GM21381 (cell line): ENCODE data around the gene RAB44.
A peak's percentile ranks its signal among the peaks of the same experiment; 100 is the strongest.

ENCODE experiments used
- ATAC-seq: cut with Tn5 transposase; IDR thresholded peaks from one replicate; pipeline ENCODE4 v1.9.1; 2021; ENCODE audit warnings: mild to moderate bottlenecking, moderate library complexity; ENCODE audit not compliant: unreplicated experiment

Gene RAB44

GRCh38 chr6:36668591-36668990 is 29.0 kb upstream of the RAB44 start:
- ATAC-seq: no peak

DNA sequence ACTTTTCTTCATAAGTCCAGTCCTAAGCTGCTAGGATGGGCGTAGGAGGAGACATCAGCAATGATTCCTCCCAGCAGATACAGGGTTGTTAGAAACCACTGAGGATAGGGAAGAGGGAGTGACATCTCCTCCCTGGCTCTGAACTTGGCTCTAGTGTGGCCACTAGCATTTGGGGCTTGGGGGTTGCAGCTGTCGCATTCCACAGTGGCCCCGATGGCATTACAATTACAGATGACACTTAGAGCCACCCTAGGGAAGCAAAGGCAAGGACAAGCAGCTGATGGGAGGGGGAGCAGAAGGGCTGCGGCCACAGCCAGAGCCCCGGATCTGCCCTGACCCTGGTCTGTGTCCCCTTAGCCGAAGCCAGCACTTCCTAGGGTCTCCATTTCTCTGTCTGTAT is 28.6 kb upstream of the RAB44 start:
- no peak for ATAC-seq

- ATAC-seq: no peak
Measured at GRCh38 chr6:36670271-36670670, 27.4 kb upstream of the RAB44 start.

DNA sequence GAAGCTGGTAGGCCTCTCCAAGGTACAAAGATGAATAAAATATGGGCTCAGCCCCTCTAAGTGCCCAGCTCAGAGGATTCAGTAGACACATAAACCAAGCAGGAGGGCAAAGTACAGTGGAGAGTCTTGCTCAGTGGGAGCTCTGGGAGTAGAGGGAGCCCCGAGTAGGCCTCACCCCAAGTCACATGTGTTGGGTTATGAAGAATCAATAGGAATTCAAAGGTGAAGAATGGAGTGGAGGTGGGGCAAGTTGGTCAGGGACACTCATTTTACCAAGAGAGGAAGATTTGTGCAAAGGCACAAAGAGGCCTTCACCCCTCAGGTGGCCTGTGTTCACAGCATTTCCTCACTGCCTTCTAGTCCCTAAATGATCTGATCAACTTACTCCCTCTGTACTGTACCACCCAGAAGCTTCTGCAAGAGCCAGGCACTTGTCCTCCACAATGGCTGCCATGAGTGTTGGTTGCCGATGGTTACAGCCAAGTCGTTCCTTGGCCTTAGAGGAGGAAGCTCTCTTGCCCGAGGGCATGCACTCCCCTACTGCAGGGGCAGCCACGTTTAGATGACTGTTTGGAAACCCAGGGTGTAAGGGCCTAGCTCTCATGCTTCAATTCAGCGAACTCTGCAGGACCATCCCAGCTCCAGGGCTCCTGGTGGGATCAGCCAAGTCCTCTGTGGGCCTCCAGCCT is 25.8 kb upstream of the RAB44 start:
- no peak for ATAC-seq

GRCh38 chr6:36673882-36674281 is 23.7 kb upstream of the RAB44 start:
- no peak for ATAC-seq

- no peak for ATAC-seq
Measured at GRCh38 chr6:36674942-36675341, 22.7 kb upstream of the RAB44 start.

DNA sequence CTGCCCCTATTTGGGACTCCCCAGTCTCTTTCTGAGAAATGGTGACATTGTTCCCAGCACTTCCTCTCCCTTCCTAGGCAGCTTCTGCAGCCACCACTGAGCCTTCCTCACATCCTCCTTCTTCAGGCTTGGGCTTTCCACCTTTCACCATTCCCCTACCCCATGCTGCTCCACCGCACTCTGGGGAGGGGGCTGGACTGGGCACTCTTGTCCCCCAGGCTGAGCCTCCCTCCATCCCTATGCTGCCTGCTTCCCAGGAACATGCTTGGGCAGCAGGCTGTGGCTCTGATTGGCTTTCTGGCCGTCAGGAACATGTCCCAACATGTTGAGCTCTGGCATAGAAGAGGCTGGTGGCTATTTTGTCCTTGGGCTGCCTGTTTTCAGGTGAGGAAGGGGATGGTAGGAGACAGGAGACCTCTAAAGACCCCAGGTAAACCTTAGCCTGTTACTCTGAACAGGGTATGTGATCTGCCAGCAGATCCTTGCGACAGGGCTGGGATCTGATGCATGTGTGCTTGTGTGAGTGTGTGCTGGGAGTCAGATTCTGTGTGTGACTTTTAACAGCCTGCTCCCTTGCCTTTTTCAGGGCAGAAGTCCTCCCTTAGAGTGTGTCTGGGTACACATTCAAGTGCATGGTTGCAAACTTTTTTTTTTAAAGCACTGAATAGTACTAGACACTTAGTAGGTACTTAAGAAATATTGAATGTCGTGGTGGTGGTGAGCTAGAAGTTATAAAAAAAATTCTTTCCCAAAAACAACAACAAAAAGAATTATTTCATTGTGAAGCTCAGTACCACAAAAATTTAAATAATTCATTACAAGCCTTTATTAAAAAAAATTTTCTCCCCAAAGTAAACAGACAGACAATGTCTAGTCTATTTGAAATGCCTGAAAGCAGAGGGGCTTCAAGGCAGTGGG is 21.2 kb upstream of the RAB44 start:
- no peak for ATAC-seq

DNA sequence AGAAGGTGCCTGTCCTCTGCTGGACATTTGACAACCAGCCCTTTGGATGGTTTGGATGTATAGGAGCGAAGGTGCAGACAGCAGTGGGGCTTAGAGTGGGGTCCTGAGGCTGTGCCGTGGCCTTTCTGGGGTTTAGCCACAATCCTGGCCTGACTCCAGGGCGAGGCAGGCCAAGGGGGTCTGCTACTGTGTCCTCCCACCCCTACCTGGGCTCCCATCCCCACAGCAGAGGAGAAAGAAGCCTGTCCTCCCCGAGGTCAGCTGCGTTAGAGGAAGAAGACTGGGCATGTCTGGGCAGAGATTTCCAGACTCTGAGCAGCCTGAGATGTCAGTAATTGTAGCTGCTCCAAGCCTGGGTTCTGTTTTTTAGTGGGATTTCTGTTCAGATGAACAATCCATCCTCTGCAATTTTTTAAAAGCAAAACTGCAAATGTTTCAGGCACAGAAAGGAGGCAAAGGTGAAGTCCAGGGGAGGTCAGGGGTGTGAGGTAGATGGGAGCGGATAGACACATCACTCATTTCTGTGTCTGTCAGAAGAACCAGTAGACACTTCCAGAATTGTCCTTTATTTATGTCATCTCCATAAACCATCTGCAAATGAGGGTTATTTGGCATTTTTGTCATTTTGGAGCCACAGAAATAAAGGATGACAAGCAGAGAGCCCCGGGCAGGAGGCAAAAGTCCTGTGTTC is 20.4 kb upstream of the RAB44 start:
- no peak for ATAC-seq

GRCh38 chr6:36677753-36678487 is 19.7 kb upstream of the RAB44 start:
- ATAC-seq: no peak

GRCh38 chr6:36678488-36679042 is 19.1 kb upstream of the RAB44 start, which contains the start of gene CDKN1A:
Gene CDKN1A (plus strand): TSS chr6:36678714. CDS start chr6:36684102, 5,388 bp downstream.
- peak; percentile 46 for ATAC-seq

DNA sequence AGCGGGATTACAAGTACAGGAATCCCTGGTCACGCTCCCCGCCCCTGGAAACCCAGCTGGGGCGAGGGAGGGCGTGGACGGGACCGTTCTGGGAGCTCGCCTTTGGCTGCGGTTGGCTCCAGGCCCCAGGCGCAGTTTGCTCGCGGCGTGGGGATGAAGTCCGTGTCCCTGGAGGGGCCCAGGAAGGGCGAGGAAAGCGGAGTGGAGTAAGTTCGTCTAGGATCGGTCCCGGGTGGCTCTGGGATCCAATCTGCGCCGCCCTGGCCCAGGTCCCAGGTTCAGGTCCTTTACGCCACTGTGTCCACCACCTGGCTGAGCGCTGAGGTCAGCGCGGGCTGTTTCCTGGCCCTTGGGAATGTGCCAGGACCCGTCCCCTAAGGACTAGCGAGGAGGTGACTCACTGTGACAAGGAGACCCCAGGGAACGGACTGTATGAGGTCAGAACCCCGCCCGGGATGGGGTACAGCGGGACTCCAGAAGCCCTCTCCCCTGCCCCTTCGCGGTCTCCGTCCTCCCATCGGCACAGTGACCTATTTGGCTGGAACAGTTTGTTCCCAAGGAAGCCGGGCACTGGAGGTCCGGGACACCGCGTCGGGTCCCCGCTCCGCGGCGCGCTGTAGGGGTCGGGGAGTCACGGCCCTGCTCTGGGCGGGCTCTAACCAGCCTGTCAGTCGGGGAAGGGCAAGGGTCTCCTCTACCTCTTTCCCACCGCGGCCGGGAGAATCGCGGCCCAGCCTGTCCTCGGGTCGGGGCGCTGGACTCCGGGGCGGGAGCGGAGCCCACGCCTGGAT is 18.4 kb upstream of the RAB44 start:
- no peak for ATAC-seq

- no peak for ATAC-seq
Measured at GRCh38 chr6:36682328-36683144, 15.1 kb upstream of the RAB44 start.

DNA sequence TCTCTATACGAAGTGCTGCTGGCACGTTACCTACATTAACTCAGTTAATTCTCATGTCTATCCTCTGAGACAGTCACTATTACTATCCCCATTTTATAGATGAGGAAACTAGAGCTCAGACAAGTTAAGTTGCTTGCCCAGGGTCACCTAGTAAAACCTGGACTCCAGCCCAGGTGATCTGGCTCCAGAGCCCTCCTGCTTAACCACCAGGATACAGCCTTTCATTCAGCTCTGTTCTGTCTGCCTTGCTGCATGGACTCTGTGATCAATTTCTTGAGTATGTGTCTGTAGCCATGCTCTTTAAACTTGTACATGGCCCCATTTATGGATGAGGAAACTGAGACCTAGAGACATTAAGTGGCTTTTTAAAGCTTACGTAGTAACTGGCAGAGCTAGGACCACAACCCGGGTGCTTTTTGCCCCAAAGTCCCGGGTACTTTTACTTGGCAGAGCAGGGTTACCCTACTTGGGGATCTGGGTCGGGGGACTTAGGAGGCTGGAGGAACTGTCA is 14.4 kb upstream of the RAB44 start:
- ATAC-seq: no peak

DNA sequence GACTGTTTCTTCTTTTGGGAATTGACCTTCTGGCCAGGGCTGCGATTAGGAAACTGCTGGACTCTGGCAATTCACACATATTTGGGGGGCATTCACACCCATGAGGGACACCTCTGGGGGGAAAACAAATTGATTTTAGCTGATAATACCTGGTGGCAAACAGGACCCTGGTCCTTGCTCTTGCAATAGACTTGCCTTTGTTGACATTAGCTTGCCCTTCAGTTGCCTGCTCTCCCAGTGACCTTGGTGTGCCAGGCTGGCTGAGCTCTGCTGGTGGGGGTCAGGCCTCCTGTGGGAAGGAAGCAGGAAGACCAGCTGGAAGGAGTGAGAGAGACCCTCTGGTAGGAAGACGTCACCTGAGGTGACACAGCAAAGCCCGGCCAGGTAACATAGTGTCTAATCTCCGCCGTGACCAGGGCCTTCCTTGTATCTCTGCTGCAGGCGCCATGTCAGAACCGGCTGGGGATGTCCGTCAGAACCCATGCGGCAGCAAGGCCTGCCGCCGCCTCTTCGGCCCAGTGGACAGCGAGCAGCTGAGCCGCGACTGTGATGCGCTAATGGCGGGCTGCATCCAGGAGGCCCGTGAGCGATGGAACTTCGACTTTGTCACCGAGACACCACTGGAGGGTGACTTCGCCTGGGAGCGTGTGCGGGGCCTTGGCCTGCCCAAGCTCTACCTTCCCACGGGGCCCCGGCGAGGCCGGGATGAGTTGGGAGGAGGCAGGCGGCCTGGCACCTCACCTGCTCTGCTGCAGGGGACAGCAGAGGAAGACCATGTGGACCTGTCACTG is 13.8 kb upstream of the RAB44 start:
- ATAC-seq: no peak

DNA sequence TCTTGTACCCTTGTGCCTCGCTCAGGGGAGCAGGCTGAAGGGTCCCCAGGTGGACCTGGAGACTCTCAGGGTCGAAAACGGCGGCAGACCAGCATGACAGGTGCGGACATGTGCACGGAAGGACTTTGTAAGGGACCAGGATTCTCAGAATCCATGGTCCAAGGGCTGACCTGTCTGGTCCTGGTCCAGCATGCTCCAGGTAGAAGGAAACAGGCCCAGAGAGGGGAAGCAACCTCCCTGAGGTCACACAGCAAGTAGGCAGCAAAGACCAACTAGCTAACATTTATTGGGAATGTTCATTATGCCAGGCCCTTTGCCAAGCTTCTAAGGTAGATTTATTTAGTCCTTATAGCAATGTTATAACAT is 13.2 kb upstream of the RAB44 start:
- no peak for ATAC-seq

DNA sequence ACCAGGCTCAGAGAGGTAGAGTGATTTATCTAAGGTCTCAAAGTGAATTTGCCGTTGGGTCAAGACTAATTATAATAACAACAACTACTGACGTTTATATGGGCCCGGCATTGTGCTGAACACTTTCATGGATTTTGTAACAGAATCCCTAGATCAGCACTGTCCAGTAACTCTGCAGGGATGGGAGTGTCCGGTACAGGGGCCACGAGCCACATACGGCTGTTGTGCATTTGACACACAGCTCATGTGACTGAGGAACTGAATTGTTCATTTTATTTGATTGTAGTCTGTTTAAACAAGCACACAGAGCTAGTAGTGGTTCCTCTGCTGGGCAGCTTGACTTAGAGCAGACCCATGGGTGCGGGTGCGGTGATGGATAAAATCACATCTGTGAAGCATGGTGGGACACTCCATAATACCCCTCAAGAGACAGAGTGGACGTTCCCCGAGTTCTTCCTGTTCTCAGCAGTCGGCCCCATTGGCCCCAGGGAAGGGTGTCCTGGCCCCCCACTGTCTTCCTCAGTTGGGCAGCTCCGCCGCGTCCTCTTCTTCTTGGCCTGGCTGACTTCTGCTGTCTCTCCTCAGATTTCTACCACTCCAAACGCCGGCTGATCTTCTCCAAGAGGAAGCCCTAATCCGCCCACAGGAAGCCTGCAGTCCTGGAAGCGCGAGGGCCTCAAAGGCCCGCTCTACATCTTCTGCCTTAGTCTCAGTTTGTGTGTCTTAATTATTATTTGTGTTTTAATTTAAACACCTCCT is 12.3 kb upstream of the RAB44 start:
- no peak for ATAC-seq

DNA sequence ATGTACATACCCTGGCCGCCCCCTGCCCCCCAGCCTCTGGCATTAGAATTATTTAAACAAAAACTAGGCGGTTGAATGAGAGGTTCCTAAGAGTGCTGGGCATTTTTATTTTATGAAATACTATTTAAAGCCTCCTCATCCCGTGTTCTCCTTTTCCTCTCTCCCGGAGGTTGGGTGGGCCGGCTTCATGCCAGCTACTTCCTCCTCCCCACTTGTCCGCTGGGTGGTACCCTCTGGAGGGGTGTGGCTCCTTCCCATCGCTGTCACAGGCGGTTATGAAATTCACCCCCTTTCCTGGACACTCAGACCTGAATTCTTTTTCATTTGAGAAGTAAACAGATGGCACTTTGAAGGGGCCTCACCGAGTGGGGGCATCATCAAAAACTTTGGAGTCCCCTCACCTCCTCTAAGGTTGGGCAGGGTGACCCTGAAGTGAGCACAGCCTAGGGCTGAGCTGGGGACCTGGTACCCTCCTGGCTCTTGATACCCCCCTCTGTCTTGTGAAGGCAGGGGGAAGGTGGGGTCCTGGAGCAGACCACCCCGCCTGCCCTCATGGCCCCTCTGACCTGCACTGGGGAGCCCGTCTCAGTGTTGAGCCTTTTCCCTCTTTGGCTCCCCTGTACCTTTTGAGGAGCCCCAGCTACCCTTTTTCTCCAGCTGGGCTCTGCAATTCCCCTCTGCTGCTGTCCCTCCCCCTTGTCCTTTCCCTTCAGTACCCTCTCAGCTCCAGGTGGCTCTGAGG is 11.5 kb upstream of the RAB44 start:
- no peak for ATAC-seq
